Choroid plexus epithelial cell (primary cell): ENCODE results near the gene DTNBP1.

Experiments
- DNase-seq: peaks from one replicate; pipeline ENCODE4 v3.0.0-alpha.2; 2010; ENCODE audit warnings: low read depth
- H3K4me3 ChIP-seq: 2 replicates; pipeline ENCODE4 v1.5.1; 2011; ENCODE audit warnings: low read depth, mild to moderate bottlenecking, control low read depth, low read length, moderate library complexity
- CTCF ChIP-seq: conservative IDR thresholded peaks from 2 replicates; pipeline ENCODE4 v1.5.1; 2011; ENCODE audit warnings: low read depth, mild to moderate bottlenecking, control low read depth, inconsistent platforms, low read length, moderate library complexity

DTNBP1 gene

GRCh38 chr6:15510536-15511247 is 152.1 kb downstream of the DTNBP1 start:
- DNase-seq = no peak
- no peak for TF ChIP-seq CTCF
- no peak overlapping the region for H3K4me3 ChIP-seq

- TF ChIP-seq CTCF = no peak
- H3K4me3 ChIP-seq = no peak overlapping the region
- DNase-seq = no peak
Observed at GRCh38 chr6:15510121-15510520, 152.7 kb downstream of the DTNBP1 start.

- no peak overlapping the region for H3K4me3 ChIP-seq
- no peak for TF ChIP-seq CTCF
- DNase-seq = no peak
Observed at GRCh38 chr6:15509335-15509933, 153.4 kb downstream of the DTNBP1 start.

- DNase-seq = no peak
- no peak overlapping the region for H3K4me3 ChIP-seq
- no peak for TF ChIP-seq CTCF
Observed at GRCh38 chr6:15508931-15509330, 153.9 kb downstream of the DTNBP1 start.

GRCh38 chr6:15508441-15508871 is 154.4 kb downstream of the DTNBP1 start:
- no peak overlapping the region for H3K4me3 ChIP-seq
- DNase-seq = no peak
- no peak for TF ChIP-seq CTCF

- no peak for DNase-seq
- no peak overlapping the region for H3K4me3 ChIP-seq
- no peak for TF ChIP-seq CTCF
Observed at GRCh38 chr6:15507746-15508145, 155.1 kb downstream of the DTNBP1 start.

GRCh38 chr6:15507221-15507620 is 155.6 kb downstream of the DTNBP1 start:
- no peak for DNase-seq
- no peak for TF ChIP-seq CTCF
- H3K4me3 ChIP-seq = no peak overlapping the region
